ENCODE data around the gene TBXA2R.

- TF ChIP-seq CTCF (IDR thresholded peaks at IDR 0.05; ENCODE audit: insufficient read depth, low read depth, low read length) (no peak), EZH2 (IDR thresholded peaks at IDR 0.05; ENCODE audit: insufficient read depth, low read length) (no peak)
These were observed 17.2 kb downstream of the TBXA2R start for GRCh38 chr19:3589439-3589838.

All from astrocyte (in vitro differentiated cells and primary cell).